Measurements from ENCODE around the gene KANK4. TPM values are rescaled to one million over a fixed set of nuclear protein-coding genes. Genes with fewer than 3 reads are reported as not detected.

The KANK4 gene
- total RNA-seq, 2 experiments from 2014 or later: not detected

DNA sequence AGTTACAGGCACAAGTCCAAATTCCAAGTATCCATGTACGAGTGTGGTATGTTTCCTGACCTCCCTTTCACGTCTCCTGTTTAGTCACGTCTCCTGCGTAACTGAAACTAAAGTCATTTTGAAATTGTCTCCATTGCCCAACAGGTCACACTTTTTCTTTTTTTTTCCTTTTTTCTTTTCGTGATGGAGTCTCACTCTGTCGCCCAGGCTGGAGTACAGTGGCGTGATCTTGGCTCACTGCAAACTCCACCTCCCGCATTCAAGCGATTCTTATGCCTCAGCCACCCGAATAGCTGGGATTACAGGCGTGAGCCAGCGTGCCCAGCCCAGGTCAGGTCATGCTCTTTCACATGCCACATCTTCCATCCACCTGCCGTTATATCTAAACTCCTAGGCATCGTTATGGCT lies 86.4 kb downstream of the KANK4 start:
- no peaks in the 10 kb centered on the region for H3K9me2 ChIP-seq (ENCODE audit: insufficient read depth, low read length)
- H3K4me2 ChIP-seq (ENCODE audit: low read length): no peak overlapping the region
- no peak overlapping the region for H3K4me3 ChIP-seq (ENCODE audit: low read depth, low read length, poor library complexity, severe bottlenecking)
- H2AFZ ChIP-seq (ENCODE audit: low read length): no peak overlapping the region
- H3K27ac ChIP-seq (ENCODE audit: low read depth, low read length, poor library complexity, severe bottlenecking): no peak overlapping the region
- DNase-seq (ENCODE audit: low spot score): no peak
- no TSS peak for BruUV-seq (replicated peaks)
- no peaks in the 10 kb centered on the region for H3K9me3 ChIP-seq (ENCODE audit: low read length)
- ChIA-PET CTCF (ENCODE audit: unreplicated experiment) (no interaction called here), POLR2A (interaction anchor here (0.6 kb wide), 1 partner anchor 11 kb away, joined by 3 read pairs; no protein-coding TSS in a partner anchor)
- H3K4me1 ChIP-seq (ENCODE audit: insufficient read depth, low read length, poor library complexity, severe bottlenecking): no peaks in the 10 kb centered on the region
- no peaks in the 10 kb centered on the region for H3K36me3 ChIP-seq (ENCODE audit: insufficient read depth, low read length)
- intact Hi-C loops (cut with micrococcal nuclease; ENCODE audit: unreplicated experiment): no loop called here
- H3K79me2 ChIP-seq (ENCODE audit: insufficient read depth, low read depth, low read length): no peaks in the 10 kb centered on the region
- no peaks in the 10 kb centered on the region for H4K20me1 ChIP-seq (ENCODE audit: insufficient read depth, low read length)
- TF ChIP-seq, protein P1, sequence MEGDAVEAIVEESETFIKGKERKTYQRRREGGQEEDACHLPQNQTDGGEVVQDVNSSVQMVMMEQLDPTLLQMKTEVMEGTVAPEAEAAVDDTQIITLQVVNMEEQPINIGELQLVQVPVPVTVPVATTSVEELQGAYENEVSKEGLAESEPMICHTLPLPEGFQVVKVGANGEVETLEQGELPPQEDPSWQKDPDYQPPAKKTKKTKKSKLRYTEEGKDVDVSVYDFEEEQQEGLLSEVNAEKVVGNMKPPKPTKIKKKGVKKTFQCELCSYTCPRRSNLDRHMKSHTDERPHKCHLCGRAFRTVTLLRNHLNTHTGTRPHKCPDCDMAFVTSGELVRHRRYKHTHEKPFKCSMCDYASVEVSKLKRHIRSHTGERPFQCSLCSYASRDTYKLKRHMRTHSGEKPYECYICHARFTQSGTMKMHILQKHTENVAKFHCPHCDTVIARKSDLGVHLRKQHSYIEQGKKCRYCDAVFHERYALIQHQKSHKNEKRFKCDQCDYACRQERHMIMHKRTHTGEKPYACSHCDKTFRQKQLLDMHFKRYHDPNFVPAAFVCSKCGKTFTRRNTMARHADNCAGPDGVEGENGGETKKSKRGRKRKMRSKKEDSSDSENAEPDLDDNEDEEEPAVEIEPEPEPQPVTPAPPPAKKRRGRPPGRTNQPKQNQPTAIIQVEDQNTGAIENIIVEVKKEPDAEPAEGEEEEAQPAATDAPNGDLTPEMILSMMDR (conservative IDR thresholded peaks at IDR 0.05; ENCODE audit: low read length): no peak
- TF ChIP-seq EZH2phosphoT487 (IDR thresholded peaks at IDR 0.05; ENCODE audit: borderline replicate concordance, low read depth, low read length): no peak

DNA sequence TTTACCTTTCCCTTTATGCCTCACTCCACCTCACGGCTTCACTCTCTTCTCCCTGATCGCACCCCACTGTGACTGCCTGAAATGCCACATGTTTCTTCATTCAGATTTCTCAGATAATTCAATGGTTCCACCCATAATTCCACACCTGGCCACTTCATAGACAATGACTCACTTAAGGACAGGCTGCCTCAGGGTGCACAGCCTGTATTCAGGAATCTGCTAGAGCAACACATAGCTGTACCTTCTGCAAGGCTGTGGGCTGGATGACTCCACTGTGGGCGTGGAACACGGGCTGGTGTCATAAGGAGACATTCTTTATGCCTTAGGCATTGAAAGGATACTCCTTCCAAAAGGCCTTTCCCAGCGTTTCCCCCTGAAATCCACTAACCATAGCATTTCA lies 88.5 kb downstream of the KANK4 start:
- H3K9me3 ChIP-seq (ENCODE audit: low read length): no peaks in the 10 kb centered on the region
- CTCF ChIA-PET (ENCODE audit: unreplicated experiment): no interaction called here

DNA sequence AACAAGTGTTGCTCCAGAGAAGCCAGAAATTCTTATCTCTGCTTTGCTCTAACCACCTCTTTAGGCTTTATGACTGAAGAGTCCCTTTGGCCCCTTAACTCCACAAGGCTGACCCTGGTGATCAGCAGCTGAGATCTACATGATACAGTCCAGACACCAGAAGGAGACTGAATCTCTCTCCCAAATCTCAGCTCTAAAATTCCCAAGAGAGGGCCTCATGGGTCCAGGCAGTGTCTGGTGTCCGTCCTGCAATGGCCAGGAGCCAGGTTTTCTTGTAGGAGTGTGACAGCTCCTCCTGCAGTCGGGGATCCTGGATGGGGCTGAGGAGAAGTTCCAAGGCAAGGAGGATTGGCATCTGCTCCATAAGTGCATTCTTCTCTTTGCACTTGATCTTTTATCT lies 89.3 kb downstream of the KANK4 start:
- H4K20me1 ChIP-seq (ENCODE audit: insufficient read depth, low read length): no peaks in the 10 kb centered on the region
- CTCF ChIA-PET (ENCODE audit: unreplicated experiment): no interaction called here
- no TSS peak for BruUV-seq (replicated peaks)

More for the DNA sequence above, 88.5 kb downstream of the KANK4 start:
- POLR2A ChIA-PET: interaction anchor here (0.6 kb wide), 1 partner anchor 1105 kb away, joined by 3 read pairs; no protein-coding TSS in a partner anchor
- H3K4me3 ChIP-seq (ENCODE audit: low read depth, low read length, poor library complexity, severe bottlenecking): no peak overlapping the region
- H3K27ac ChIP-seq (ENCODE audit: low read depth, low read length, poor library complexity, severe bottlenecking): no peak overlapping the region
- H3K36me3 ChIP-seq (ENCODE audit: insufficient read depth, low read length): no peaks in the 10 kb centered on the region
- no peaks in the 10 kb centered on the region for H4K20me1 ChIP-seq (ENCODE audit: insufficient read depth, low read length)
- intact Hi-C loops (cut with micrococcal nuclease; ENCODE audit: unreplicated experiment): no loop called here
- DNase-seq (ENCODE audit: low spot score): no peak
- H3K9me2 ChIP-seq (ENCODE audit: insufficient read depth, low read length): no peaks in the 10 kb centered on the region
- H3K4me1 ChIP-seq (ENCODE audit: insufficient read depth, low read length, poor library complexity, severe bottlenecking): no peaks in the 10 kb centered on the region
- no TSS peak for BruUV-seq (replicated peaks)
- H3K79me2 ChIP-seq (ENCODE audit: insufficient read depth, low read depth, low read length): no peaks in the 10 kb centered on the region
- H3K4me2 ChIP-seq (ENCODE audit: low read length): no peak overlapping the region
- TF ChIP-seq, protein P1 (conservative IDR thresholded peaks at IDR 0.05; ENCODE audit: low read length): no peak
- TF ChIP-seq EZH2phosphoT487 (IDR thresholded peaks at IDR 0.05; ENCODE audit: borderline replicate concordance, low read depth, low read length): no peak
- no peak overlapping the region for H2AFZ ChIP-seq (ENCODE audit: low read length)

More for the DNA sequence above, 89.3 kb downstream of the KANK4 start:
- no peaks in the 10 kb centered on the region for H3K79me2 ChIP-seq (ENCODE audit: insufficient read depth, low read depth, low read length)
- TF ChIP-seq, protein P1 (conservative IDR thresholded peaks at IDR 0.05; ENCODE audit: low read length): no peak
- TF ChIP-seq EZH2phosphoT487 (IDR thresholded peaks at IDR 0.05; ENCODE audit: borderline replicate concordance, low read depth, low read length): no peak
- no peak overlapping the region for H3K4me2 ChIP-seq (ENCODE audit: low read length)
- no peak overlapping the region for H3K27ac ChIP-seq (ENCODE audit: low read depth, low read length, poor library complexity, severe bottlenecking)
- H3K4me3 ChIP-seq (ENCODE audit: low read depth, low read length, poor library complexity, severe bottlenecking): no peak overlapping the region
- no peaks in the 10 kb centered on the region for H3K4me1 ChIP-seq (ENCODE audit: insufficient read depth, low read length, poor library complexity, severe bottlenecking)
- no peaks in the 10 kb centered on the region for H3K36me3 ChIP-seq (ENCODE audit: insufficient read depth, low read length)
- no peaks in the 10 kb centered on the region for H3K9me2 ChIP-seq (ENCODE audit: insufficient read depth, low read length)
- H3K9me3 ChIP-seq (ENCODE audit: low read length): no peaks in the 10 kb centered on the region
- no peak for DNase-seq (ENCODE audit: low spot score)
- POLR2A ChIA-PET: no interaction called here
- H2AFZ ChIP-seq (ENCODE audit: low read length): no peak overlapping the region
- intact Hi-C loops (cut with micrococcal nuclease; ENCODE audit: unreplicated experiment): no loop called here
